ENCODE results near the gene KDM6B.
A peak's percentile ranks its signal among the peaks of the same experiment; 100 is the strongest.

The KDM6B gene

GRCh38 chr17:7824021-7824924 is 9.7 kb upstream of the KDM6B start:
- Histone ChIP-seq H3K9me3 (ENCODE audit: control insufficient read depth, low read length) (no peaks in the 10 kb centered on the region), H3K4me1 (ENCODE audit: control insufficient read depth, insufficient read depth, low read length) (peaks cover 11% of the 10 kb centered on the region), H3K36me3 (ENCODE audit: control insufficient read depth, insufficient read depth, low read length, severe bottlenecking) (no peaks in the 10 kb centered on the region), H3K9ac (ENCODE audit: low read length) (no peak overlapping the region), H3K27me3 (replicated peaks; ENCODE audit: control insufficient read depth, insufficient read depth, low read length) (peaks cover 4% of the 10 kb centered on the region), H3K4me3 (ENCODE audit: low read length) (no peak overlapping the region)
- DNase-seq (ENCODE audit: low read depth), result no peak

- Histone ChIP-seq H3K27me3 (replicated peaks; ENCODE audit: control insufficient read depth, insufficient read depth, low read length) (no peaks in the 10 kb centered on the region), H3K9ac (ENCODE audit: low read length) (no peak overlapping the region), H3K36me3 (ENCODE audit: control insufficient read depth, insufficient read depth, low read length, severe bottlenecking) (no peaks in the 10 kb centered on the region), H3K4me1 (ENCODE audit: control insufficient read depth, insufficient read depth, low read length) (peaks cover 11% of the 10 kb centered on the region), H3K9me3 (ENCODE audit: control insufficient read depth, low read length) (no peaks in the 10 kb centered on the region), H3K4me3 (ENCODE audit: low read length) (no peak overlapping the region)
- DNase-seq (ENCODE audit: low read depth), result peak; percentile 16
Measured at GRCh38 chr17:7825206-7825990, 8.6 kb upstream of the KDM6B start.

GRCh38 chr17:7830616-7831015 is 3.4 kb upstream of the KDM6B start:
- H3K36me3 ChIP-seq (ENCODE audit: control insufficient read depth, insufficient read depth, low read length, severe bottlenecking), result no peaks in the 10 kb centered on the region

GRCh38 chr17:7831233-7831632 is 2.8 kb upstream of the KDM6B start:
- no peak for DNase-seq (ENCODE audit: low read depth)
- Histone ChIP-seq H3K9ac (ENCODE audit: low read length) (no peak overlapping the region), H3K36me3 (ENCODE audit: control insufficient read depth, insufficient read depth, low read length, severe bottlenecking) (no peaks in the 10 kb centered on the region), H3K9me3 (ENCODE audit: control insufficient read depth, low read length) (no peaks in the 10 kb centered on the region), H3K4me1 (ENCODE audit: control insufficient read depth, insufficient read depth, low read length) (peaks cover 4% of the 10 kb centered on the region), H3K4me3 (ENCODE audit: low read length) (no peak overlapping the region), H3K27me3 (replicated peaks; ENCODE audit: control insufficient read depth, insufficient read depth, low read length) (peaks cover 15% of the 10 kb centered on the region)

More at GRCh38 chr17:7830616-7831015, 3.4 kb upstream of the KDM6B start:
- no peak overlapping the region for H3K9ac ChIP-seq (ENCODE audit: low read length)
- DNase-seq (ENCODE audit: low read depth), result no peak
- no peak overlapping the region for H3K4me3 ChIP-seq (ENCODE audit: low read length)
- H3K4me1 ChIP-seq (ENCODE audit: control insufficient read depth, insufficient read depth, low read length), result peaks cover 8% of the 10 kb centered on the region
- peaks cover 15% of the 10 kb centered on the region for H3K27me3 ChIP-seq (replicated peaks; ENCODE audit: control insufficient read depth, insufficient read depth, low read length)
- no peaks in the 10 kb centered on the region for H3K9me3 ChIP-seq (ENCODE audit: control insufficient read depth, low read length)

GRCh38 chr17:7832431-7832830 is 1.6 kb upstream of the KDM6B start:
- peaks cover 15% of the 10 kb centered on the region for H3K27me3 ChIP-seq (replicated peaks; ENCODE audit: control insufficient read depth, insufficient read depth, low read length)
- no peak for DNase-seq (ENCODE audit: low read depth)

GRCh38 chr17:7833011-7833794 is 814 bp upstream of the KDM6B start:
- DNase-seq (ENCODE audit: low read depth), result no peak
- Histone ChIP-seq H3K9ac (ENCODE audit: low read length) (peak overlapping the region; percentile 67), H3K36me3 (ENCODE audit: control insufficient read depth, insufficient read depth, low read length, severe bottlenecking) (no peaks in the 10 kb centered on the region), H3K9me3 (ENCODE audit: control insufficient read depth, low read length) (no peaks in the 10 kb centered on the region), H3K4me1 (ENCODE audit: control insufficient read depth, insufficient read depth, low read length) (peaks cover 15% of the 10 kb centered on the region), H3K27me3 (replicated peaks; ENCODE audit: control insufficient read depth, insufficient read depth, low read length) (peaks cover 15% of the 10 kb centered on the region), H3K4me3 (ENCODE audit: low read length) (peak overlapping the region; percentile 88)

More at GRCh38 chr17:7832431-7832830, 1.6 kb upstream of the KDM6B start:
- H3K9ac ChIP-seq (ENCODE audit: low read length), result no peak overlapping the region
- H3K9me3 ChIP-seq (ENCODE audit: control insufficient read depth, low read length), result no peaks in the 10 kb centered on the region
- H3K36me3 ChIP-seq (ENCODE audit: control insufficient read depth, insufficient read depth, low read length, severe bottlenecking), result no peaks in the 10 kb centered on the region
- H3K4me3 ChIP-seq (ENCODE audit: low read length), result no peak overlapping the region
- H3K4me1 ChIP-seq (ENCODE audit: control insufficient read depth, insufficient read depth, low read length), result peaks cover 11% of the 10 kb centered on the region

GRCh38 chr17:7834542-7834956 is 532 bp downstream of the KDM6B start:
- Histone ChIP-seq H3K9ac (ENCODE audit: low read length) (peak overlapping the region; percentile 81), H3K4me3 (ENCODE audit: low read length) (peak overlapping the region; percentile 88), H3K36me3 (ENCODE audit: control insufficient read depth, insufficient read depth, low read length, severe bottlenecking) (no peaks in the 10 kb centered on the region), H3K4me1 (ENCODE audit: control insufficient read depth, insufficient read depth, low read length) (peaks cover 27% of the 10 kb centered on the region), H3K27me3 (replicated peaks; ENCODE audit: control insufficient read depth, insufficient read depth, low read length) (peaks cover 15% of the 10 kb centered on the region), H3K9me3 (ENCODE audit: control insufficient read depth, low read length) (no peaks in the 10 kb centered on the region)
- peak; percentile 77 for DNase-seq (ENCODE audit: low read depth)

- peak overlapping the region; percentile 88 for H3K4me3 ChIP-seq (ENCODE audit: low read length)
- DNase-seq (ENCODE audit: low read depth), result peak; percentile 99
- peaks cover 32% of the 10 kb centered on the region for H3K4me1 ChIP-seq (ENCODE audit: control insufficient read depth, insufficient read depth, low read length)
- no peaks in the 10 kb centered on the region for H3K36me3 ChIP-seq (ENCODE audit: control insufficient read depth, insufficient read depth, low read length, severe bottlenecking)
- peaks cover 15% of the 10 kb centered on the region for H3K27me3 ChIP-seq (replicated peaks; ENCODE audit: control insufficient read depth, insufficient read depth, low read length)
- no peaks in the 10 kb centered on the region for H3K9me3 ChIP-seq (ENCODE audit: control insufficient read depth, low read length)
- H3K9ac ChIP-seq (ENCODE audit: low read length), result peak overlapping the region; percentile 90
Measured at GRCh38 chr17:7834957-7835813, 1.2 kb downstream of the KDM6B start.

GRCh38 chr17:7835814-7836595 is 2.0 kb downstream of the KDM6B start:
- Histone ChIP-seq H3K36me3 (ENCODE audit: control insufficient read depth, insufficient read depth, low read length, severe bottlenecking) (peaks cover 4% of the 10 kb centered on the region), H3K4me3 (ENCODE audit: low read length) (peak overlapping the region; percentile 88), H3K27me3 (replicated peaks; ENCODE audit: control insufficient read depth, insufficient read depth, low read length) (peaks cover 14% of the 10 kb centered on the region), H3K9me3 (ENCODE audit: control insufficient read depth, low read length) (no peaks in the 10 kb centered on the region), H3K9ac (ENCODE audit: low read length) (peak overlapping the region; percentile 90), H3K4me1 (ENCODE audit: control insufficient read depth, insufficient read depth, low read length) (peaks cover 41% of the 10 kb centered on the region)
- peak; percentile 87 for DNase-seq (ENCODE audit: low read depth)

All from adipocyte (in vitro differentiated cells).